HEK293 (cell line): Measurements from ENCODE around the gene CFAP65.

Experiments
- MEIS1 ChIP-seq: sonication (generic); formaldehyde crosslinking; IDR thresholded peaks from 2 replicates; pipeline ENCODE4 v1.8.1; 2022; ENCODE audit warnings: missing genetic modification reagents, mild to moderate bottlenecking, borderline replicate concordance
- ZNF174 ChIP-seq: fragments of 450-650 bp; formaldehyde crosslinking; IDR thresholded peaks from 2 replicates; pipeline ENCODE4 v1.5.0; 2017; ENCODE audit warnings: missing biosample characterization, mild to moderate bottlenecking, missing genetic modification characterization
- ZNF211 ChIP-seq: fragments of 450-650 bp; formaldehyde crosslinking; IDR thresholded peaks from 2 replicates; pipeline ENCODE4 v1.5.1; 2016; ENCODE audit warnings: low read depth, missing biosample characterization, missing genetic modification characterization
- ZNF555 ChIP-seq: fragments of 450-650 bp; formaldehyde crosslinking; conservative IDR thresholded peaks from 2 replicates; pipeline ENCODE4 v1.5.1; 2017; ENCODE audit warnings: missing biosample characterization, mild to moderate bottlenecking, missing genetic modification characterization, inconsistent platforms
- TF ChIP-seq, protein P1 (sequence below): fragments of 450-650 bp; formaldehyde crosslinking; IDR thresholded peaks from 2 replicates; pipeline ENCODE4 v1.5.1; 2016; ENCODE audit warnings: missing biosample characterization, missing genetic modification characterization
- TF ChIP-seq, protein P2 (sequence below): fragments of 450-650 bp; formaldehyde crosslinking; IDR thresholded peaks from 2 replicates; pipeline ENCODE4 v1.5.1; 2016; ENCODE audit warnings: missing biosample characterization, missing genetic modification characterization

DNA sequence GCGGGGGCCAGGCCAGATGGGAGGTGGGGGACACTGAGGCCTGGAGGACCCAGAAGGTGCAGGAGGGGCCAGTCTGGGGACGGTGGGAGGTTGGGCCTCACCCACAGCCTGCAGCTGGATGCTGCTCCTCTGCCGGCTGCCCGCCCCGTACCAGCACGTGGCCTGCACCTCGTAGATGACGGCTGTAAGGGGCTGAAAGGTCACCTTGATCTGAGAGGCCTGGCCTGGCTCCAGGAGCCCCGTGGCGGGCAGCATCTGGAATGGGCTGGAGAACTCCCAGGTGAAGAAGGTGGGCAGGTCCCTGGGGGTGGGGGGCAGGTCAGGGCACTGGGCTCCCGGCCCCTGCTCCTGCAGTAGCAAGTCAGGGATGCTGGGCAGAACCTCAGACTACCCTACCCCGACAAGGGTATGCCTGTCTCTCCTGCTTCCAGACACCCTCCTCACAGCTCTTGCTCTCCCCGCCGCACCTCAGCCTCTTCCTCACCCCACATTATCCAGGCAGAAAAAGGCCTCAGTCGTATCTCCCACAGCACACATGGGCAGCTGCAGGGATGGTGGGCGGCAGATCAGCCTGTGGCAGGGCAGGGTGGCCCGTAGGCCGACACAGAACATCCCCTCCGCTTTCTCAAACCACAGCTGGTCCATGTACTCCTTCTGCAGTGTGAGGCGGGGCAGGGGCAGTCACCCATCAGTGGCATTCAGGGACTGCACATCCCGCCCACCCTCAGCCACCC is 10.1 kb downstream of the CFAP65 start:
- TF ChIP-seq, protein P1, sequence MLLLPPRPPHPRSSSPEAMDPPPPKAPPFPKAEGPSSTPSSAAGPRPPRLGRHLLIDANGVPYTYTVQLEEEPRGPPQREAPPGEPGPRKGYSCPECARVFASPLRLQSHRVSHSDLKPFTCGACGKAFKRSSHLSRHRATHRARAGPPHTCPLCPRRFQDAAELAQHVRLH: no peak
- TF ChIP-seq MEIS1 (CRISPR knock-in tag) (no peak), ZNF211 (no peak), ZNF174 (tag by site-specific recombination) (no peak), ZNF555 (tag by site-specific recombination) (no peak)
- TF ChIP-seq, protein P2, sequence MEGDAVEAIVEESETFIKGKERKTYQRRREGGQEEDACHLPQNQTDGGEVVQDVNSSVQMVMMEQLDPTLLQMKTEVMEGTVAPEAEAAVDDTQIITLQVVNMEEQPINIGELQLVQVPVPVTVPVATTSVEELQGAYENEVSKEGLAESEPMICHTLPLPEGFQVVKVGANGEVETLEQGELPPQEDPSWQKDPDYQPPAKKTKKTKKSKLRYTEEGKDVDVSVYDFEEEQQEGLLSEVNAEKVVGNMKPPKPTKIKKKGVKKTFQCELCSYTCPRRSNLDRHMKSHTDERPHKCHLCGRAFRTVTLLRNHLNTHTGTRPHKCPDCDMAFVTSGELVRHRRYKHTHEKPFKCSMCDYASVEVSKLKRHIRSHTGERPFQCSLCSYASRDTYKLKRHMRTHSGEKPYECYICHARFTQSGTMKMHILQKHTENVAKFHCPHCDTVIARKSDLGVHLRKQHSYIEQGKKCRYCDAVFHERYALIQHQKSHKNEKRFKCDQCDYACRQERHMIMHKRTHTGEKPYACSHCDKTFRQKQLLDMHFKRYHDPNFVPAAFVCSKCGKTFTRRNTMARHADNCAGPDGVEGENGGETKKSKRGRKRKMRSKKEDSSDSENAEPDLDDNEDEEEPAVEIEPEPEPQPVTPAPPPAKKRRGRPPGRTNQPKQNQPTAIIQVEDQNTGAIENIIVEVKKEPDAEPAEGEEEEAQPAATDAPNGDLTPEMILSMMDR (tag by site-specific recombination): no peak
